ENCODE measurements around the gene ARL16.
A peak's percentile ranks its signal among the peaks of the same experiment; 100 is the strongest.

The ARL16 gene

GRCh38 chr17:81683584-81684441 lies at the start of gene ARL16, which contains the start of gene HGS:
Gene ARL16, minus strand, starts transcription at chr17:81683797. Its CDS starts 44 bp downstream, at chr17:81683753.
Gene HGS, plus strand, starts transcription at chr17:81684011. Its CDS starts 56 bp downstream, at chr17:81684067.
- peak; percentile 99 for DNase-seq

- DNase-seq, result no peak
Measured at GRCh38 chr17:81727324-81728031, 43.9 kb upstream of the ARL16 start.

GRCh38 chr17:81726004-81726403 lies 42.4 kb upstream of the ARL16 start:
- no peak for DNase-seq

GRCh38 chr17:81725439-81725838 lies 41.8 kb upstream of the ARL16 start:
- DNase-seq, result no peak

- no peak for DNase-seq
Measured at GRCh38 chr17:81723651-81724209, 40.1 kb upstream of the ARL16 start.

- peak; percentile 60 for DNase-seq
Measured at GRCh38 chr17:81722184-81723120, 38.9 kb upstream of the ARL16 start.

- DNase-seq, result no peak
Measured at GRCh38 chr17:81720267-81721071, 36.9 kb upstream of the ARL16 start.

GRCh38 chr17:81719410-81720266 lies 36.0 kb upstream of the ARL16 start:
- no peak for DNase-seq

GRCh38 chr17:81717766-81718089 lies 34.1 kb upstream of the ARL16 start:
- peak; percentile 60 for DNase-seq

- peak; percentile 64 for DNase-seq
Measured at GRCh38 chr17:81717049-81717765, 33.6 kb upstream of the ARL16 start.

GRCh38 chr17:81716674-81716996 lies 33.0 kb upstream of the ARL16 start:
- DNase-seq, result peak; percentile 59

GRCh38 chr17:81715872-81716673 lies 32.5 kb upstream of the ARL16 start:
- DNase-seq, result peak; percentile 59

GRCh38 chr17:81715107-81715871 lies 31.7 kb upstream of the ARL16 start:
- DNase-seq, result peak; percentile 61

GRCh38 chr17:81714412-81715106 lies 31.0 kb upstream of the ARL16 start:
- peak; percentile 62 for DNase-seq

GRCh38 chr17:81713556-81714411 lies 30.2 kb upstream of the ARL16 start:
- DNase-seq, result peak; percentile 62

GRCh38 chr17:81713004-81713555 lies 29.5 kb upstream of the ARL16 start:
- peak; percentile 62 for DNase-seq

Measured in activated effector memory CD4-positive, alpha-beta T cell treated with anti-CD3 and anti-CD28 coated beads, Interleukin-2, amount 50 U/mL, for 16 hours (primary cell).